Right lobe of liver (tissue), 4 donors: ENCODE measurements around the gene ENTPD8.

Experiments
- CTCF ChIP-seq, 4 donors: fragments of 200-600 bp in 3 of 4; fragments of 450-650 bp in 1 of 4; IDR thresholded peaks; one replicate each; pipeline versions ENCODE4 v1.5.1 to v1.8.0; 2016 to 2022; ENCODE audit warnings: antibody characterized with exemption in 4 of 4, mild to moderate bottlenecking in 2 of 4
- POLR2A ChIP-seq: fragments of 450-650 bp; IDR thresholded peaks from one replicate; pipeline ENCODE4 v1.6.1; 2017; ENCODE audit warnings: antibody characterized with exemption, mild to moderate bottlenecking
- donor health status: DM: no; HTN: no; CAD: no.
- donor health status: DM: no; HTN: no; CAD: no.
- donor health status: DM: no; HTN: yes; CAD: no.

GRCh38 chr9:137463931-137464290, 22.8 kb upstream of the ENTPD8 start:
- TF ChIP-seq POLR2A (no peak), CTCF (IDR thresholded peaks at IDR 0.05) (no peak)
